ENCODE results near the gene MEF2B. TPM values are rescaled to one million over a fixed set of nuclear protein-coding genes. Genes with fewer than 3 reads are reported as not detected.

The MEF2B gene
- total RNA-seq, 6 experiments from 2014 or later = 0.24 to 2.1 (median 0.97) TPM; not detected in 2

- no peaks in the 10 kb centered on the region for H3K36me3 ChIP-seq
- DNase-seq (no peak), ATAC-seq (no peak)
- H3K4me1 ChIP-seq = no peaks in the 10 kb centered on the region
- TF ChIP-seq CTCF (IDR thresholded peaks at IDR 0.05) (no peak), POLR2A (IDR thresholded peaks at IDR 0.05) (no peak)
- H3K4me3 ChIP-seq = no peak overlapping the region
- H3K27ac ChIP-seq = no peak overlapping the region
- WGBS (ENCODE audit: insufficient coverage, low coverage, low lambda C conversion rate, missing lambda C conversion rate) = 76% methylated on average over 3 of the region's 7 CpGs
- intact Hi-C loops (cut with DNase I) = no loop called here
- H3K27me3 ChIP-seq = no peaks in the 10 kb centered on the region
- H3K9me3 ChIP-seq = no peaks in the 10 kb centered on the region
Measured at GRCh38 chr19:19146865-19147264, 23.2 kb downstream of the MEF2B start.

DNA sequence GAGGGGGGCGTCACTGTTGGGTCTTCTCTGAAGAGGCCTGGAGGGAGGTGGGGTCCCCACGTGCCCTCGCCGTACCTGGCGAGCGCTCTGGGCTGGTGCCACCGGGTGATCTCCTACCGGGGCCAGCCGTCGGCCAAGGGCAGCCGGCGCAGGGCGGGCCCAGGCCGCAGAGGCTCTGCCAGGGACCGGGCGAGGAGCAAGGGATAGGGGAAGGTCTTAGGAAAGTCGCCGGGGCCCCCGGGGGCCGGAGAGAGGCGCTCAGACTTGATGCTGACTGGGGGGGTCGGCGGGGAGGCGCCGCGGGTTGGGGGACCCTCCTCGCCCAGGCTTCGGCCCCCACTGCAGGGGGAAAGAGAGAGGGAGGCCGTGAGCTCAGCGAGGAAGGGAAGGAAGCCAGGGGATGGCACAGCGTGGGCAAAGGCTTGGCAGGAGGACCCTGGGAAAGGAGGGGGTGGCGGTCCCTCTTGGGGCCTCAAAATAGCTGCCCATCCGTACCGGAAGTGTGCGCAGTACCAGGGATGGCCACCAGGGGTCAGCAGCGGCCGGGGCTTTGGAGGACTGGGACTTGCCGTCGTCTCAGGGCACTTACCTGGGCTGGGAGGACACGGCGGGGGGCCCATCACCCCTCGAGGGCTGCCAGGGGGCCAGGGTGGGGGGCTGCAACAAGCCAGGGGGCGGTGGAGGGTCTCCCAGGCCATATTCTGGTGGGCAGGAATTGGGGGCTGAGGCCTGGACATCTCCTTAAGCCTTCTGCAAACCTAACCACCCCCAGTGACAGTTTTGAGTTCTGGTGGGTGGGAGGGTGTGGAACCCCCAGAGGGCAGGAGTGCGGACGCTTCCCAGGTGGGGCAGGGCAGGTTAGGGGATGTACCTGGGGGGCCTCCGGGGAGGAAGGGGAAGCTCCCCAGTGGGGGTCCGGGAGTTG is 24.1 kb downstream of the MEF2B start:
- DNase-seq (peak; percentile 75 to 82 (median 79)), ATAC-seq (peak; percentile 75 to 88 (median 85))
- H3K4me1 ChIP-seq = no peaks in the 10 kb centered on the region
- peak; percentile 81 to 96 (median 86) for TF ChIP-seq CTCF (IDR thresholded peaks at IDR 0.05)
- no peak for TF ChIP-seq POLR2A (IDR thresholded peaks at IDR 0.05)
- no peak overlapping the region for H3K4me3 ChIP-seq
- intact Hi-C loops (cut with DNase I) = no loop called here
- H3K36me3 ChIP-seq = no peaks in the 10 kb centered on the region
- WGBS (ENCODE audit: insufficient coverage, low coverage, low lambda C conversion rate, missing lambda C conversion rate) = 20% methylated on average over 3 of the region's 47 CpGs
- no peaks in the 10 kb centered on the region for H3K27me3 ChIP-seq
- no peaks in the 10 kb centered on the region for H3K9me3 ChIP-seq
- no peak overlapping the region for H3K27ac ChIP-seq

GRCh38 chr19:19145281-19145680 is 24.8 kb downstream of the MEF2B start:
- intact Hi-C loops (cut with DNase I) = no loop called here
- no peak for DNase-seq
- Histone ChIP-seq H3K27me3 (no peaks in the 10 kb centered on the region), H3K9me3 (no peaks in the 10 kb centered on the region), H3K27ac (no peak overlapping the region), H3K4me1 (no peaks in the 10 kb centered on the region), H3K36me3 (no peaks in the 10 kb centered on the region), H3K4me3 (no peak overlapping the region)
- no CpG with 5 or more reads among the region's 17 CpGs for WGBS (ENCODE audit: insufficient coverage, low coverage, low lambda C conversion rate, missing lambda C conversion rate)
- TF ChIP-seq POLR2A (IDR thresholded peaks at IDR 0.05) = no peak
- no peak for TF ChIP-seq CTCF (IDR thresholded peaks at IDR 0.05)
- ATAC-seq = no peak

DNA sequence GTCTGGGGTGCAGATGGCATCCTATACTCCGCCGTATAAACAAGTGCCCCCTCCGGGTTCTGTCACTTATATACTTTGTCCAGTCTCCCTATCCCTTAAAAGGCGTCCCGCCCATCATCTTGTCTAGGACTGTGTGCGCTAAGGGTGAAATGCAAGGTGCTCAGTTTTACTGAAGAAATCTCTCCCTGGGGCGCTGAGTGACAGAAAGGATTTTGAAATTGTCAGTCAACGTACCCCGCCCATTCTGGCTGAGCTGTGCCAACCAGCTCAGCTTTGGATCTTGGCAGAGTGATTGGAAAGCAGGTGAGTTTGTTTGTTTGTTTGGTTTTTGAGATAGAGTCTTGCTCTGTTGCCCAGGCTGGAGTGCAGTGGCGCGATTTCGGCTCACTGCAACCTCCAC is 27.7 kb downstream of the MEF2B start:
- H3K27ac ChIP-seq = no peak overlapping the region
- intact Hi-C loops (cut with DNase I) = no loop called here
- ATAC-seq = peak in 2 of 4 donors; percentile 2 to 3

More for the DNA sequence above, 27.7 kb downstream of the MEF2B start:
- Histone ChIP-seq H3K27me3 (no peaks in the 10 kb centered on the region), H3K4me3 (no peak overlapping the region), H3K9me3 (no peaks in the 10 kb centered on the region), H3K4me1 (peaks cover 0 to 9% (median 2%) of the 10 kb centered on the region in 4 donors), H3K36me3 (no peaks in the 10 kb centered on the region)
- 43% methylated on average over 11 of the region's 12 CpGs for WGBS (ENCODE audit: insufficient coverage, low coverage, low lambda C conversion rate, missing lambda C conversion rate)
- TF ChIP-seq POLR2A (IDR thresholded peaks at IDR 0.05) = no peak
- no peak for TF ChIP-seq CTCF (IDR thresholded peaks at IDR 0.05)
- peak in 1 of 3 donors; percentile 54 for DNase-seq

Measured in right lobe of liver (tissue), 6 donors.